Lower lobe of right lung (tissue), 2 donors: ENCODE results near the gene OR2B2. TPM values are rescaled to one million over a fixed set of nuclear protein-coding genes. Genes with fewer than 3 reads are reported as not detected.
A peak's percentile ranks its signal among the peaks of the same experiment; 100 is the strongest.

Experiments used
- ATAC-seq, 2 donors: fragments of 200-7000 bp; cut with Tn5 transposase; one replicate each; pipeline ENCODE4 v1.9.1; 2020 to 2022; ENCODE audit warnings: mild to moderate bottlenecking in 2 of 2, moderate library complexity in 2 of 2
- DNase-seq: peaks from one replicate; pipeline ENCODE4 v3.0.0-alpha.2; 2020
- H3K27ac ChIP-seq: fragments of 200-600 bp; one replicate; pipeline ENCODE4 v1.8.0; 2022
- H3K27me3 ChIP-seq: fragments of 200-600 bp; one replicate; pipeline ENCODE4 v1.8.0; 2022; ENCODE audit warnings: low read depth
- H3K36me3 ChIP-seq: fragments of 200-600 bp; one replicate; pipeline ENCODE4 v1.8.0; 2022; ENCODE audit warnings: mild to moderate bottlenecking
- H3K4me1 ChIP-seq: fragments of 200-600 bp; one replicate; pipeline ENCODE4 v1.8.0; 2022
- H3K4me3 ChIP-seq: fragments of 200-600 bp; one replicate; pipeline ENCODE4 v1.8.0; 2022; ENCODE audit warnings: mild to moderate bottlenecking
- H3K9me3 ChIP-seq: fragments of 200-600 bp; one replicate; pipeline ENCODE4 v1.8.0; 2022
- intact Hi-C: fragments of 100-400 bp; cut with DNase I; formaldehyde crosslinking; loops from one replicate; pipeline ENCODE4 v1.11.0; 2022
- total RNA-seq: library from RNA; stranded (reverse); fragmentation: NEBNext Ultra II Directional; extraction: Animal tissue kit (Norgen Biotek cat#: 25700); gene quantifications from one replicate; pipeline ENCODE4 v1.2.1, GENCODE V29; 2021
- TF ChIP-seq, protein P1 (sequence below): fragments of 200-600 bp; IDR thresholded peaks from one replicate; pipeline ENCODE4 v1.8.0; 2022; ENCODE audit warnings: antibody characterized with exemption, mild to moderate bottlenecking
- donor health status: DM: no; HTN: yes; CAD: no; lungs with severe emphysema.

Gene OR2B2
- total RNA-seq, 1 donor from 2014 or later, result not detected

DNA sequence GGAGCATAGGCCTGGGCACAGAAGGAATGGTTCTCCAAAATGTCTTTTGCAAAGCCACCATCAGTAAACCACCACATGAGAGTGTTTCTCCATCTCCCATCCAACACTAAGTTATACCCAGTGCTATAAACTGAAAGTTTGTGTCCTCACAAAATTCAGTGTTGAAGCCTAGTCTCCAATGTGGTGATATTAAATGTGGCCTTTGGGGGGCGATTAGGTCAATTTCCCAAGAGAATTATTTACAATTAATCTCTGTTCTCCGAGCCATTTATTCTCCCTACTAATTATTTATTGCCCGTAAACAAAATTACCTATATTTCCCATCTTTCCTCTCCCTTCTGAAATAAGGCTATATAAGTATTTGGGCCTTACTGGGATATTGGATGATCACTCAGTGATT lies 26.1 kb downstream of the OR2B2 start:
- H3K27ac ChIP-seq, result no peak overlapping the region
- no peak for ATAC-seq
- no peaks in the 10 kb centered on the region for H3K36me3 ChIP-seq
- H3K9me3 ChIP-seq, result no peaks in the 10 kb centered on the region
- TF ChIP-seq, protein P1, sequence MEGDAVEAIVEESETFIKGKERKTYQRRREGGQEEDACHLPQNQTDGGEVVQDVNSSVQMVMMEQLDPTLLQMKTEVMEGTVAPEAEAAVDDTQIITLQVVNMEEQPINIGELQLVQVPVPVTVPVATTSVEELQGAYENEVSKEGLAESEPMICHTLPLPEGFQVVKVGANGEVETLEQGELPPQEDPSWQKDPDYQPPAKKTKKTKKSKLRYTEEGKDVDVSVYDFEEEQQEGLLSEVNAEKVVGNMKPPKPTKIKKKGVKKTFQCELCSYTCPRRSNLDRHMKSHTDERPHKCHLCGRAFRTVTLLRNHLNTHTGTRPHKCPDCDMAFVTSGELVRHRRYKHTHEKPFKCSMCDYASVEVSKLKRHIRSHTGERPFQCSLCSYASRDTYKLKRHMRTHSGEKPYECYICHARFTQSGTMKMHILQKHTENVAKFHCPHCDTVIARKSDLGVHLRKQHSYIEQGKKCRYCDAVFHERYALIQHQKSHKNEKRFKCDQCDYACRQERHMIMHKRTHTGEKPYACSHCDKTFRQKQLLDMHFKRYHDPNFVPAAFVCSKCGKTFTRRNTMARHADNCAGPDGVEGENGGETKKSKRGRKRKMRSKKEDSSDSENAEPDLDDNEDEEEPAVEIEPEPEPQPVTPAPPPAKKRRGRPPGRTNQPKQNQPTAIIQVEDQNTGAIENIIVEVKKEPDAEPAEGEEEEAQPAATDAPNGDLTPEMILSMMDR, result no peak
- intact Hi-C loops, result no loop called here
- DNase-seq, result no peak
- peaks cover 33% of the 10 kb centered on the region for H3K27me3 ChIP-seq
- H3K4me3 ChIP-seq, result no peak overlapping the region
- peaks cover 10% of the 10 kb centered on the region for H3K4me1 ChIP-seq

DNA sequence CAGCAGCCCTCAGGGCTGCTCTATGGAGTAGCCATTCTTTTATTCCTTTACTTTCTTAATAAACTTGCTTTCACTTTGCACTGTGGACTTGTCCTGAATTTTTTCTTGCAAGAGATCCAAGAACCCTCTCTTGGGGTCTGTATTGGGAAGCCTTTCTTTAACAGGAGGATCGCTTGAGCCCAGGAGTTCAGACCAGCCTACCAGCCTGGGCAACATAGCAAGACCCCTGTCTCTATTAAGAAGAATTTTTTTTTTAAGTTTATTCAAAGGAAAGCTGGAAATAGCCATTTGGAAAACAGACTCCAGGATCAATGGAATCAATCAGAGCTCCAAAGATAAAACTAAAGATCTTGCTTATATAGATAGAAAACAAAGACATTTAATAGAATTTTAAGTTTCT lies 29.1 kb downstream of the OR2B2 start:
- Histone ChIP-seq H3K4me3 (no peak overlapping the region), H3K27me3 (peaks cover 9% of the 10 kb centered on the region), H3K27ac (no peak overlapping the region), H3K9me3 (no peaks in the 10 kb centered on the region), H3K4me1 (no peaks in the 10 kb centered on the region), H3K36me3 (no peaks in the 10 kb centered on the region)
- TF ChIP-seq, protein P1, result no peak
- DNase-seq (no peak), ATAC-seq (no peak)
- intact Hi-C loops, result no loop called here

DNA sequence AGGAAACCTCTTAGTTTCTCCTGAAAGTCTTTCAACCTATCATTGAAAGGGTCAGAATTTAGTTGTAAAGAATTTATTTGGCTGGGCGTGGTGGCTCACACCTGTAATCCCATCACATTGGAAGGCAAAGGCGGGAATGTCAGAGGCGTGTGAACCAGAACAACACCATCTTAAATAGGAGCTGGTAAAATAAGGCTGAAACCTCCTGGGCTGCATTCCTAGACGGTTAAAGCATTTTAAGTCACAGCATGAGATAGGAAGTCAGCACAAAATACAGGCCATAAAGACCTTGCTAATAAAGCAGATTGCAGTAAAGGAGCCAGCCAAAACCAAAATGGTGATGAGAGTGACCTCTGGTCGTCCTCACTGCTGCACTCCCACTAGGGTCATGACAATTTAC lies 29.6 kb downstream of the OR2B2 start:
- no peak for DNase-seq
- TF ChIP-seq, protein P1, result no peak
- Histone ChIP-seq H3K9me3 (no peaks in the 10 kb centered on the region), H3K4me3 (no peak overlapping the region), H3K4me1 (no peaks in the 10 kb centered on the region), H3K27me3 (peaks cover 9% of the 10 kb centered on the region), H3K27ac (no peak overlapping the region), H3K36me3 (no peaks in the 10 kb centered on the region)
- ATAC-seq, result no peak
- intact Hi-C loops, result no loop called here

DNA sequence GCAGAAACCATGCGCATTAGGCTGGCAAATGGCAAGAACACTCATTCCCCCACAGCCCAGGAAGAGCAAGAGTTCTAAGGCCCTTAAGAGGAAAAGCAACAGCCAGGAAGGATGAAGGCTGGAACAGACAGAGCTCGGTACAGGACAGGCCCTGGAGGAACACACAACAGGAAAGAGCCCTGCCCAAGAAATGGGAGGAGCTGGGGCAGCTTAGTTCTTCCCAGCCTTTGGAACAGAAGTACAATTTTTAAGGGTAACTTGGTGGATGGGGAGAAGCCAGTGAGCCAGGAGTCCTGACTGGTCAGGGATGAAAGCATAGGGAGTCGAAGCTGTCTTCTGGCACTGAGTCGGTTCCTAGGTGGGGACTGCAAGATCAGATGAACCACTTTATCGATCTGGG lies 32.4 kb downstream of the OR2B2 start:
- Histone ChIP-seq H3K36me3 (no peaks in the 10 kb centered on the region), H3K27me3 (peaks cover under 1% of the 10 kb centered on the region), H3K4me3 (no peak overlapping the region), H3K27ac (no peak overlapping the region), H3K4me1 (no peaks in the 10 kb centered on the region), H3K9me3 (no peaks in the 10 kb centered on the region)
- no peak for DNase-seq
- intact Hi-C loops, result no loop called here
- TF ChIP-seq, protein P1, result no peak
- no peak for ATAC-seq

DNA sequence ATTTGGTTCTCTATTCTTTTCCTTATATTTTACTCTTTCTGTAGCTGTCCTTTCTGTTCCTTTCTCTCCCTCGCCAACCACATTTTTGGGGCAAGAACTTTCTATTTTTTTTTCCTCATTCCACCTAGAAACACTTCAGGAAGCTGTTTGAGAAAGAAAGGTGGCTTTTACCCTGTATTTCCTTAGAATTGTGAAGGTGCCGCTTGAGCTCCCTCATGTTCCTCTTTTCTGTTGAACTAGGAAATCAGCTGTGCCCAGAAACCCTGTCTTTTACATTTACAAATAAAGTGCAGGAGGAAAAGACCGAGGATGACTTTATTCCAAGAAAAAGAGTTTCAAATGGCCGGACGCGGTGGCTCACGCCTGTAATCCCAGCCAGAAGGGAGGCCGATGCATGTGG lies 38.2 kb downstream of the OR2B2 start:
- DNase-seq, result no peak
- no peaks in the 10 kb centered on the region for H3K9me3 ChIP-seq
- TF ChIP-seq, protein P1, result no peak
- H3K36me3 ChIP-seq, result no peaks in the 10 kb centered on the region
- no peak for ATAC-seq
- intact Hi-C loops, result no loop called here
- H3K4me1 ChIP-seq, result peaks cover 21% of the 10 kb centered on the region
- H3K27me3 ChIP-seq, result peaks cover 14% of the 10 kb centered on the region
- peak overlapping the region; percentile 92 for H3K27ac ChIP-seq
- H3K4me3 ChIP-seq, result peak overlapping the region; percentile 58
